A549 treated with ZK216348 at 1 μM for 4 hours (cell line): ENCODE measurements around the gene CYP2U1. TPM values are rescaled to one million over a fixed set of nuclear protein-coding genes. Genes with fewer than 3 reads are reported as not detected.

Experiments
- total RNA-seq: library from RNA; stranded (reverse); fragments of 200-300 nt; extraction: Qiagen RNA extraction; gene quantifications from 5 replicates; pipeline ENCODE4 v1.2.3, GENCODE V29; 2022; ENCODE audit warnings: low read depth

Gene CYP2U1
- total RNA-seq = 1.2 to 2.4 TPM (median 1.6 TPM) in 5 replicates

GRCh38 chr4:107930821-107931774, at the start of gene CYP2U1:
Gene CYP2U1, plus strand, starts transcription at chr4:107931549. Its CDS starts 95 bp downstream, at chr4:107931644.

GRCh38 chr4:107989537-107990386, 58.4 kb downstream of the CYP2U1 start, which contains the start of gene HADH:
Gene HADH, plus strand, starts transcription at chr4:107989889. Its CDS starts 44 bp downstream, at chr4:107989933.

Other genes with a start within 250 kb of the CYP2U1 start
- gene PAPSS1, start 211.3 kb upstream of the CYP2U1 start, total RNA-seq = 27.6 to 33.4 TPM (median 29.8 TPM) in 5 replicates
- gene SGMS2, start 106.6 kb upstream of the CYP2U1 start, total RNA-seq = 13.9 to 29.8 TPM (median 22.6 TPM) in 5 replicates
- gene HADH, start 58.3 kb downstream of the CYP2U1 start, total RNA-seq = 20.6 to 24.7 TPM (median 23.8 TPM) in 5 replicates
- gene LEF1, start 237.4 kb downstream of the CYP2U1 start, total RNA-seq = not detected in 5 replicates